ENCODE results near the gene CCDC174.

Gene CCDC174

GRCh38 chr3:14605067-14605466 is 46.5 kb upstream of the CCDC174 start:
- Histone ChIP-seq H3K4me1 (ENCODE audit: control insufficient read depth, low read length) (0 out of 2 replicates have a peak, but pooled peaks cover 3% of the 10 kb centered on the region), H3K27me3 (ENCODE audit: control insufficient read depth, low read length) (peaks cover 15% of the 10 kb centered on the region), H3K36me3 (ENCODE audit: control insufficient read depth, low read length) (no peaks in the 10 kb centered on the region), H3K4me3 (ENCODE audit: low read length) (no peak overlapping the region), H3K27ac (ENCODE audit: low read depth, low read length) (no peak overlapping the region), H3K9me2 (replicated peaks; ENCODE audit: control insufficient read depth, low read length) (no peaks in the 10 kb centered on the region), H3K9me3 (ENCODE audit: control insufficient read depth, insufficient read depth, low read length) (no peaks in the 10 kb centered on the region), H3F3A (ENCODE audit: control insufficient read depth, insufficient read depth) (no peaks in the 10 kb centered on the region), H3K79me2 (ENCODE audit: control insufficient read depth, low read length) (no peaks in the 10 kb centered on the region), H4K20me1 (ENCODE audit: control insufficient read depth, insufficient read depth, low read depth, low read length) (no peaks in the 10 kb centered on the region), H3K4me2 (ENCODE audit: low read length) (no peak overlapping the region)
- TF ChIP-seq CTCF (IDR thresholded peaks at IDR 0.05; ENCODE audit: low read depth, low read length, poor library complexity, severe bottlenecking) (no peak), EZH2phosphoT487 (IDR thresholded peaks at IDR 0.05; ENCODE audit: borderline replicate concordance, low read length) (no peak)

GRCh38 chr3:14605744-14606143 is 45.8 kb upstream of the CCDC174 start:
- no peak overlapping the region for H3K4me3 ChIP-seq (ENCODE audit: low read length)
- H3K27ac ChIP-seq (ENCODE audit: low read depth, low read length): no peak overlapping the region
- TF ChIP-seq EZH2phosphoT487 (IDR thresholded peaks at IDR 0.05; ENCODE audit: borderline replicate concordance, low read length): no peak
- no peak for TF ChIP-seq CTCF (IDR thresholded peaks at IDR 0.05; ENCODE audit: low read depth, low read length, poor library complexity, severe bottlenecking)
- H4K20me1 ChIP-seq (ENCODE audit: control insufficient read depth, insufficient read depth, low read depth, low read length): no peaks in the 10 kb centered on the region
- 0 out of 2 replicates have a peak, but pooled peaks cover 3% of the 10 kb centered on the region for H3K4me1 ChIP-seq (ENCODE audit: control insufficient read depth, low read length)
- H3K9me2 ChIP-seq (replicated peaks; ENCODE audit: control insufficient read depth, low read length): no peaks in the 10 kb centered on the region
- H3K36me3 ChIP-seq (ENCODE audit: control insufficient read depth, low read length): no peaks in the 10 kb centered on the region
- H3K4me2 ChIP-seq (ENCODE audit: low read length): no peak overlapping the region
- H3K27me3 ChIP-seq (ENCODE audit: control insufficient read depth, low read length): peaks cover 20% of the 10 kb centered on the region
- H3F3A ChIP-seq (ENCODE audit: control insufficient read depth, insufficient read depth): no peaks in the 10 kb centered on the region
- no peaks in the 10 kb centered on the region for H3K9me3 ChIP-seq (ENCODE audit: control insufficient read depth, insufficient read depth, low read length)
- no peaks in the 10 kb centered on the region for H3K79me2 ChIP-seq (ENCODE audit: control insufficient read depth, low read length)

GRCh38 chr3:14606669-14607339 is 44.8 kb upstream of the CCDC174 start:
- Histone ChIP-seq H4K20me1 (ENCODE audit: control insufficient read depth, insufficient read depth, low read depth, low read length) (no peaks in the 10 kb centered on the region), H3K36me3 (ENCODE audit: control insufficient read depth, low read length) (no peaks in the 10 kb centered on the region), H3K79me2 (ENCODE audit: control insufficient read depth, low read length) (no peaks in the 10 kb centered on the region), H3K4me3 (ENCODE audit: low read length) (no peak overlapping the region), H3K9me2 (replicated peaks; ENCODE audit: control insufficient read depth, low read length) (no peaks in the 10 kb centered on the region), H3K4me1 (ENCODE audit: control insufficient read depth, low read length) (0 out of 2 replicates have a peak, but pooled peaks cover 3% of the 10 kb centered on the region), H3K4me2 (ENCODE audit: low read length) (no peak overlapping the region), H3F3A (ENCODE audit: control insufficient read depth, insufficient read depth) (no peaks in the 10 kb centered on the region), H3K9me3 (ENCODE audit: control insufficient read depth, insufficient read depth, low read length) (no peaks in the 10 kb centered on the region), H3K27me3 (ENCODE audit: control insufficient read depth, low read length) (peaks cover 21% of the 10 kb centered on the region), H3K27ac (ENCODE audit: low read depth, low read length) (no peak overlapping the region)
- TF ChIP-seq EZH2phosphoT487 (IDR thresholded peaks at IDR 0.05; ENCODE audit: borderline replicate concordance, low read length): no peak
- TF ChIP-seq CTCF (IDR thresholded peaks at IDR 0.05; ENCODE audit: low read depth, low read length, poor library complexity, severe bottlenecking): no peak
